MCF 10A (cell line): Measurements from ENCODE around the gene HOXB13. TPM values are rescaled to one million over a fixed set of nuclear protein-coding genes. Genes with fewer than 3 reads are reported as not detected.

Source experiments
- BruUV-seq: library from RNA; stranded (reverse); fragments of 400-500 nt; replicated peaks from 2 replicates; lab custom pipeline; 2021; lab: Mats Ljungman, UMichigan
- CTCF ChIA-PET: fragments of 300-600 bp; sonication (Branson Sonifier 250); formaldehyde crosslinking; extraction: SDS; loops from one replicate; lab custom pipeline; 2021; ENCODE audit warnings: antibody characterized with exemption, inconsistent platforms; lab: Yijun Ruan, JAX
- POLR2A ChIA-PET: fragments of 300-600, 350-650 bp; sonication (Branson Sonifier 250); formaldehyde crosslinking; extraction: SDS; loops from one replicate; lab custom pipeline; 2020; ENCODE audit warnings: antibody characterized with exemption, inconsistent platforms; lab: Yijun Ruan, JAX
- DNase-seq: peaks from one replicate; pipeline ENCODE4 v3.0.0-alpha.2; 2018; ENCODE audit not compliant: unreplicated experiment
- H3K27ac Mint-ChIP-seq: one replicate; pipeline ENCODE4 v1.8.0; 2022; ENCODE audit warnings: mild to moderate bottlenecking, low read depth, mixed read lengths; ENCODE audit not compliant: unreplicated experiment
- H3K27me3 Mint-ChIP-seq: one replicate; pipeline ENCODE4 v1.8.0; 2022; ENCODE audit warnings: mixed read lengths; ENCODE audit not compliant: insufficient read depth, unreplicated experiment
- H3K36me3 Mint-ChIP-seq: one replicate; pipeline ENCODE4 v1.8.0; 2022; ENCODE audit warnings: mild to moderate bottlenecking, moderate library complexity, mixed read lengths; ENCODE audit not compliant: insufficient read depth, unreplicated experiment
- H3K4me1 Mint-ChIP-seq: one replicate; pipeline ENCODE4 v1.8.0; 2022; ENCODE audit warnings: mixed read lengths; ENCODE audit not compliant: insufficient read depth, unreplicated experiment
- H3K4me3 Mint-ChIP-seq: one replicate; pipeline ENCODE4 v1.8.0; 2022; ENCODE audit warnings: mild to moderate bottlenecking, moderate library complexity, mixed read lengths; ENCODE audit not compliant: unreplicated experiment
- H3K9me3 Mint-ChIP-seq: one replicate; pipeline ENCODE4 v1.8.0; 2022; ENCODE audit warnings: mixed read lengths; ENCODE audit not compliant: unreplicated experiment
- intact Hi-C: fragments of 100-400 bp; cut with micrococcal nuclease; formaldehyde crosslinking; loops from 2 replicates; pipeline ENCODE4 v1.14.1; 2022
- total RNA-seq: library from RNA; stranded (reverse); gene quantifications from 2 replicates; pipeline ENCODE4 v1.2.3, GENCODE V29; 2022
- TF ChIP-seq, protein P1 (sequence below): fragments of 200-600 bp; IDR thresholded peaks from one replicate; pipeline ENCODE4 v1.8.0; 2022; ENCODE audit warnings: antibody characterized with exemption, mild to moderate bottlenecking; ENCODE audit not compliant: unreplicated experiment

The HOXB13 gene
- total RNA-seq, 1 experiment from 2014 or later: not detected

DNA sequence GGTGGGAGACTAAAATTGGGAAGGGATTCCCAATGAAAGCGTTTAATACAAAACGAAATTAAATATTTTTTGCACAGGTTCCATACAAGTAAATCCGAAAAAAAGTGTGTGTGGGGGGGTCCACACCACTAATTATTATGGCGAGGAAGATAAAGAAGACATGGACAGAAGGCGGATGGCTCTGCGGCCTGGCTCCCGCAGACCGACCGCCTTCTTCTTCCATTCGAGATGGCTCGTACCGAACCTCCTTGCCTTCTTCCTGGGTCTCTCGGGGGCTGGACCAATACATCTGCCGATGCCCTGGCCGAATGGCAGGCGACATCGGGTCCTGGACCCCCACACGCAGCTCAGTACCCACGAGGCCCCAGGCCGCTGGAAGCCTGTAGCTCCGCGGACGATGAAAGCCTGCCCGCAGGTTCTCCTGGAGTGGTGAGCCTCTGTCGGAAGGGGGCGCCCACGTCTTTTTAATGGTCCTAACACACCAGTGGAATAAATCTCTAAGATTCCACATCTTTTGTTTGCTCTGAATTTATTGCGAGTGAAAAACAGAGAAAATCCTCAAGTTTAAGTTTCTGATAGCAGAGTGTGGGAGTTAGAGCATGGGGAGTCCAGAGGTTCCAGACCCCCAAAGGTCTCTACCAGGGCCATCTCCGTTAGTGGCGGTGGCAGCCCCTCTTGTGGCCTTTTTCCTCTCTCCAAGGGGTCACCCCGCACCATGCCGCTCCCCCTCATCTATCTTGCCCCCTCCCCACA lies 4.1 kb downstream of the HOXB13 start:
- Mint-ChIP-seq H3K4me3 (peak overlapping the region; percentile 17), H3K9me3 (no peaks in the 10 kb centered on the region), H3K4me1 (peaks cover 11% of the 10 kb centered on the region), H3K36me3 (no peaks in the 10 kb centered on the region), H3K27ac (no peak overlapping the region), H3K27me3 (peaks cover 56% of the 10 kb centered on the region)
- TF ChIP-seq, protein P1, sequence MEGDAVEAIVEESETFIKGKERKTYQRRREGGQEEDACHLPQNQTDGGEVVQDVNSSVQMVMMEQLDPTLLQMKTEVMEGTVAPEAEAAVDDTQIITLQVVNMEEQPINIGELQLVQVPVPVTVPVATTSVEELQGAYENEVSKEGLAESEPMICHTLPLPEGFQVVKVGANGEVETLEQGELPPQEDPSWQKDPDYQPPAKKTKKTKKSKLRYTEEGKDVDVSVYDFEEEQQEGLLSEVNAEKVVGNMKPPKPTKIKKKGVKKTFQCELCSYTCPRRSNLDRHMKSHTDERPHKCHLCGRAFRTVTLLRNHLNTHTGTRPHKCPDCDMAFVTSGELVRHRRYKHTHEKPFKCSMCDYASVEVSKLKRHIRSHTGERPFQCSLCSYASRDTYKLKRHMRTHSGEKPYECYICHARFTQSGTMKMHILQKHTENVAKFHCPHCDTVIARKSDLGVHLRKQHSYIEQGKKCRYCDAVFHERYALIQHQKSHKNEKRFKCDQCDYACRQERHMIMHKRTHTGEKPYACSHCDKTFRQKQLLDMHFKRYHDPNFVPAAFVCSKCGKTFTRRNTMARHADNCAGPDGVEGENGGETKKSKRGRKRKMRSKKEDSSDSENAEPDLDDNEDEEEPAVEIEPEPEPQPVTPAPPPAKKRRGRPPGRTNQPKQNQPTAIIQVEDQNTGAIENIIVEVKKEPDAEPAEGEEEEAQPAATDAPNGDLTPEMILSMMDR: peak; percentile 74
- peak; percentile 78 for DNase-seq
- no TSS peak for BruUV-seq
- intact Hi-C loops: loop anchor here (1.0 kb wide), 2 partner anchors 67 to 155 kb away; no protein-coding TSS in a partner anchor
- ChIA-PET CTCF (interaction anchor here (0.6 to 5.0 kb wide), 54 partner anchors 8 to 1274 kb away, joined by 3 to 81 read pairs (median 4); no protein-coding TSS in a partner anchor), POLR2A (interaction anchor here (0.6 to 3.5 kb wide), 5 partner anchors 7 to 596 kb away, joined by 3 to 17 read pairs (median 3); no protein-coding TSS in a partner anchor)

- no peak overlapping the region for H3K4me3 Mint-ChIP-seq
- H3K27ac Mint-ChIP-seq: no peak overlapping the region
- no TSS peak for BruUV-seq
- ChIA-PET POLR2A (interaction anchor here (0.6 to 3.5 kb wide), 6 partner anchors 47 to 595 kb away, joined by 3 to 17 read pairs (median 3); no protein-coding TSS in a partner anchor), CTCF (interaction anchor here (0.6 to 5.0 kb wide), 44 partner anchors 9 to 805 kb away, joined by 3 to 81 read pairs (median 4); no protein-coding TSS in a partner anchor)
- TF ChIP-seq, protein P1: no peak
- no peak for DNase-seq
- H3K36me3 Mint-ChIP-seq: no peaks in the 10 kb centered on the region
- peaks cover 7% of the 10 kb centered on the region for H3K4me1 Mint-ChIP-seq
- no peaks in the 10 kb centered on the region for H3K9me3 Mint-ChIP-seq
- intact Hi-C loops: loop anchor here (1.0 kb wide), 2 partner anchors 68 to 156 kb away; no protein-coding TSS in a partner anchor
- peaks cover 52% of the 10 kb centered on the region for H3K27me3 Mint-ChIP-seq
These were observed 4.9 kb downstream of the HOXB13 start for GRCh38 chr17:48723423-48724250.

- Mint-ChIP-seq H3K4me1 (peaks cover 5% of the 10 kb centered on the region), H3K36me3 (no peaks in the 10 kb centered on the region), H3K9me3 (no peaks in the 10 kb centered on the region), H3K4me3 (no peak within 1 kb of the TSS), H3K27ac (no peak within 1 kb of the TSS), H3K27me3 (peaks cover 52% of the 10 kb centered on the region)
- intact Hi-C loops: no loop called here
- BruUV-seq: no TSS peak
- ChIA-PET POLR2A (interaction anchor here (0.6 to 3.5 kb wide), 3 partner anchors 46 to 68 kb away, joined by 3 to 17 read pairs (median 4); no protein-coding TSS in a partner anchor), CTCF (interaction anchor here (0.5 to 5.0 kb wide), 14 partner anchors 9 to 781 kb away, joined by 3 to 81 read pairs (median 8); no protein-coding TSS in a partner anchor)
- TF ChIP-seq, protein P1: no peak
- no peak for DNase-seq
These were observed 5.6 kb downstream of the HOXB13 start, which contains the start of gene PRAC2 for GRCh38 chr17:48722915-48723422. Gene PRAC2 (plus strand): TSS chr17:48723185. CDS start chr17:48724411, 1,226 bp downstream.
